Transverse colon (tissue), 3 donors: ENCODE measurements around the gene MAP4K1.

ENCODE experiments used
- EP300 ChIP-seq: sonication (generic); formaldehyde crosslinking; IDR thresholded peaks from one replicate; pipeline ENCODE4 v1.6.1; 2017; ENCODE audit warnings: antibody characterized with exemption, low read depth
- POLR2A ChIP-seq: fragments of 450-650 bp; IDR thresholded peaks from one replicate; pipeline ENCODE4 v1.6.1; 2016; ENCODE audit warnings: antibody characterized with exemption, mild to moderate bottlenecking, moderate library complexity
- TF ChIP-seq, protein P1 (sequence below), 5 experiments: fragments of 200-600 bp in 3 of 5; fragments of 450-650 bp in 2 of 5; sonication (generic) in 3 of 5; IDR thresholded peaks; 1 replicate in 2 of 5; 2 replicates in 3 of 5; pipeline ENCODE4 v1.5.1; 2016 to 2017; ENCODE audit warnings: antibody characterized with exemption in 5 of 5, inconsistent platforms in 3 of 5, mild to moderate bottlenecking in 2 of 5, moderate library complexity in 1 of 5

DNA sequence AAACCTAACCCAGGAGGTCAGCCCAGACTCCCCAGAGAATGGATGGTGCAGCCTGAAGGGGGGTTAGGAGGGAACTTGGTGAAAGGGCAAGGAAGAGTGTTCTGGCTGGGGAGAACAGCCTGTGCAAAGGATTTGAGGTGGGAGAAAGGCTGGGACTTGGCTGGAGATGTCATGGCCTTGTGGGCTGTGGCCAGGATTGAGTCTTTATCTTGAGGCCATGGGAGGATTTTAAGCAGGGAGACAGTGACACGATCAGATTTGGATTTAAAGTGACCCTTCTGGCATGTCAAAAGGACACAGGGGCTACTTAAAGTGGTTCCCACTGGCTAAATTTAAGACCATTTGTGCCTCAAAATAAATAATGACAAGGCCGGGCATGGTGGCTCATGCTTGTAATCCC is 29.7 kb downstream of the MAP4K1 start:
- TF ChIP-seq, protein P1, sequence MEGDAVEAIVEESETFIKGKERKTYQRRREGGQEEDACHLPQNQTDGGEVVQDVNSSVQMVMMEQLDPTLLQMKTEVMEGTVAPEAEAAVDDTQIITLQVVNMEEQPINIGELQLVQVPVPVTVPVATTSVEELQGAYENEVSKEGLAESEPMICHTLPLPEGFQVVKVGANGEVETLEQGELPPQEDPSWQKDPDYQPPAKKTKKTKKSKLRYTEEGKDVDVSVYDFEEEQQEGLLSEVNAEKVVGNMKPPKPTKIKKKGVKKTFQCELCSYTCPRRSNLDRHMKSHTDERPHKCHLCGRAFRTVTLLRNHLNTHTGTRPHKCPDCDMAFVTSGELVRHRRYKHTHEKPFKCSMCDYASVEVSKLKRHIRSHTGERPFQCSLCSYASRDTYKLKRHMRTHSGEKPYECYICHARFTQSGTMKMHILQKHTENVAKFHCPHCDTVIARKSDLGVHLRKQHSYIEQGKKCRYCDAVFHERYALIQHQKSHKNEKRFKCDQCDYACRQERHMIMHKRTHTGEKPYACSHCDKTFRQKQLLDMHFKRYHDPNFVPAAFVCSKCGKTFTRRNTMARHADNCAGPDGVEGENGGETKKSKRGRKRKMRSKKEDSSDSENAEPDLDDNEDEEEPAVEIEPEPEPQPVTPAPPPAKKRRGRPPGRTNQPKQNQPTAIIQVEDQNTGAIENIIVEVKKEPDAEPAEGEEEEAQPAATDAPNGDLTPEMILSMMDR (IDR thresholded peaks at IDR 0.05), result no peak
- TF ChIP-seq EP300 (no peak), POLR2A (no peak)
